SK-N-SH treated with all-trans-retinoic acid at 6 μM for 48 hours (cell line): ENCODE data around the gene OPN4.

Experiments used
- ATAC-seq: fragments of 200-7000 bp; cut with Tn5 transposase; 3 replicates; pipeline ENCODE4 v1.9.1; 2020; ENCODE audit warnings: mild to moderate bottlenecking, moderate library complexity
- BACH2 ChIP-seq: fragments of 250-450 bp; sonication (Bioruptor Pico); IDR thresholded peaks from 2 replicates; pipeline ENCODE4 v1.9.0; 2021; ENCODE audit warnings: mild to moderate bottlenecking, borderline replicate concordance
- CSDC2 ChIP-seq: fragments of 250-450 bp; sonication (Bioruptor Pico); IDR thresholded peaks from 2 replicates; pipeline ENCODE4 v1.5.0; 2020; ENCODE audit warnings: mild to moderate bottlenecking, moderate library complexity
- ESRRG ChIP-seq: fragments of 250-450 bp; sonication (Bioruptor Pico); IDR thresholded peaks from 2 replicates; pipeline ENCODE4 v1.6.1; 2021; ENCODE audit warnings: mild to moderate bottlenecking
- ISL1 ChIP-seq: fragments of 250-450 bp; sonication (Bioruptor Pico); IDR thresholded peaks from 2 replicates; pipeline ENCODE4 v2.1.2; 2022; ENCODE audit warnings: mild to moderate bottlenecking, moderate library complexity
- OSR1 ChIP-seq: fragments of 250-450 bp; sonication (Bioruptor Pico); IDR thresholded peaks from 2 replicates; pipeline ENCODE4 v1.8.0; 2022; ENCODE audit warnings: moderate library complexity, mild to moderate bottlenecking, inconsistent platforms
- PATZ1 ChIP-seq: fragments of 250-450 bp; sonication (Bioruptor Pico); IDR thresholded peaks from 2 replicates; pipeline ENCODE4 v1.8.0; 2020; ENCODE audit warnings: mild to moderate bottlenecking, moderate library complexity, borderline replicate concordance
- POU6F1 ChIP-seq: fragments of 250-450 bp; sonication (Bioruptor Pico); IDR thresholded peaks from 2 replicates; pipeline ENCODE4 v1.8.0; 2021; ENCODE audit warnings: low read depth, mild to moderate bottlenecking, moderate library complexity, borderline replicate concordance
- PPARA ChIP-seq: fragments of 250-450 bp; sonication (Bioruptor Pico); IDR thresholded peaks from 2 replicates; pipeline ENCODE4 v1.5.0; 2020; ENCODE audit warnings: mild to moderate bottlenecking, borderline replicate concordance
- RARB ChIP-seq: fragments of 250-450 bp; sonication (Bioruptor Pico); IDR thresholded peaks from 2 replicates; pipeline ENCODE4 v1.8.0; 2021; ENCODE audit warnings: mild to moderate bottlenecking, moderate library complexity
- SNAI2 ChIP-seq: fragments of 250-450 bp; sonication (Bioruptor Pico); IDR thresholded peaks from 2 replicates; pipeline ENCODE4 v1.5.0; 2020; ENCODE audit warnings: mild to moderate bottlenecking, moderate library complexity
- TCF4 ChIP-seq: fragments of 250-450 bp; sonication (Bioruptor Pico); IDR thresholded peaks from 2 replicates; pipeline ENCODE4 v1.8.0; 2021; ENCODE audit warnings: mild to moderate bottlenecking, moderate library complexity, borderline replicate concordance
- TOX ChIP-seq: fragments of 250-450 bp; sonication (Bioruptor Pico); IDR thresholded peaks from 2 replicates; pipeline ENCODE4 v1.8.0; 2021; ENCODE audit warnings: mild to moderate bottlenecking, moderate library complexity, borderline replicate concordance
- ZFP3 ChIP-seq: fragments of 250-450 bp; sonication (Bioruptor Pico); IDR thresholded peaks from 2 replicates; pipeline ENCODE4 v1.5.0; 2020; ENCODE audit warnings: mild to moderate bottlenecking, moderate library complexity
- ZFP30 ChIP-seq: fragments of 450-650 bp; formaldehyde crosslinking; IDR thresholded peaks from 2 replicates; pipeline ENCODE4 v1.5.0; 2022; ENCODE audit warnings: mild to moderate bottlenecking, moderate library complexity
- ZNF565 ChIP-seq: fragments of 450-650 bp; formaldehyde crosslinking; conservative IDR thresholded peaks from 2 replicates; pipeline ENCODE4 v1.5.0; 2020; ENCODE audit warnings: low read depth, mild to moderate bottlenecking, moderate library complexity
- ZNF70 ChIP-seq: fragments of 450-650 bp; formaldehyde crosslinking; IDR thresholded peaks from 2 replicates; pipeline ENCODE4 v1.5.0; 2020; ENCODE audit warnings: mild to moderate bottlenecking, moderate library complexity
- ZNF8 ChIP-seq: fragments of 450-650 bp; formaldehyde crosslinking; IDR thresholded peaks from 2 replicates; pipeline ENCODE4 v1.5.0; 2020; ENCODE audit warnings: mild to moderate bottlenecking, moderate library complexity
- TF ChIP-seq, protein P1 (sequence below): fragments of 250-450 bp; sonication (Bioruptor Pico); IDR thresholded peaks from 2 replicates; pipeline ENCODE4 v1.5.0; 2020; ENCODE audit warnings: mild to moderate bottlenecking, moderate library complexity
- TF ChIP-seq, protein P2 (sequence below): fragments of 250-450 bp; sonication (Bioruptor Pico); IDR thresholded peaks from 2 replicates; pipeline ENCODE4 v1.5.1; 2020; ENCODE audit warnings: low read depth, mild to moderate bottlenecking, moderate library complexity
- TF ChIP-seq, protein P3 (sequence below): fragments of 250-450 bp; sonication (Bioruptor Pico); IDR thresholded peaks from 2 replicates; pipeline ENCODE4 v1.5.1; 2021; ENCODE audit warnings: mild to moderate bottlenecking, moderate library complexity

Gene OPN4

GRCh38 chr10:86630079-86630478 lies 24.3 kb upstream of the OPN4 start:
- no peak for TF ChIP-seq ZNF565 (CRISPR knock-in tag)
- TF ChIP-seq BACH2 = no peak
- no peak for TF ChIP-seq ZFP30 (CRISPR knock-in tag)
- no peak for TF ChIP-seq SNAI2 (CRISPR knock-in tag)
- no peak for TF ChIP-seq ZNF8 (CRISPR knock-in tag)
- TF ChIP-seq POU6F1 (CRISPR knock-in tag) = no peak
- no peak for TF ChIP-seq CSDC2 (CRISPR knock-in tag)
- no peak for TF ChIP-seq ZFP3 (CRISPR knock-in tag)
- TF ChIP-seq PATZ1 (CRISPR knock-in tag) = no peak
- TF ChIP-seq RARB (CRISPR knock-in tag) = no peak
- TF ChIP-seq ISL1 (CRISPR knock-in tag) = no peak
- TF ChIP-seq OSR1 (CRISPR knock-in tag) = no peak
- TF ChIP-seq, protein P1, sequence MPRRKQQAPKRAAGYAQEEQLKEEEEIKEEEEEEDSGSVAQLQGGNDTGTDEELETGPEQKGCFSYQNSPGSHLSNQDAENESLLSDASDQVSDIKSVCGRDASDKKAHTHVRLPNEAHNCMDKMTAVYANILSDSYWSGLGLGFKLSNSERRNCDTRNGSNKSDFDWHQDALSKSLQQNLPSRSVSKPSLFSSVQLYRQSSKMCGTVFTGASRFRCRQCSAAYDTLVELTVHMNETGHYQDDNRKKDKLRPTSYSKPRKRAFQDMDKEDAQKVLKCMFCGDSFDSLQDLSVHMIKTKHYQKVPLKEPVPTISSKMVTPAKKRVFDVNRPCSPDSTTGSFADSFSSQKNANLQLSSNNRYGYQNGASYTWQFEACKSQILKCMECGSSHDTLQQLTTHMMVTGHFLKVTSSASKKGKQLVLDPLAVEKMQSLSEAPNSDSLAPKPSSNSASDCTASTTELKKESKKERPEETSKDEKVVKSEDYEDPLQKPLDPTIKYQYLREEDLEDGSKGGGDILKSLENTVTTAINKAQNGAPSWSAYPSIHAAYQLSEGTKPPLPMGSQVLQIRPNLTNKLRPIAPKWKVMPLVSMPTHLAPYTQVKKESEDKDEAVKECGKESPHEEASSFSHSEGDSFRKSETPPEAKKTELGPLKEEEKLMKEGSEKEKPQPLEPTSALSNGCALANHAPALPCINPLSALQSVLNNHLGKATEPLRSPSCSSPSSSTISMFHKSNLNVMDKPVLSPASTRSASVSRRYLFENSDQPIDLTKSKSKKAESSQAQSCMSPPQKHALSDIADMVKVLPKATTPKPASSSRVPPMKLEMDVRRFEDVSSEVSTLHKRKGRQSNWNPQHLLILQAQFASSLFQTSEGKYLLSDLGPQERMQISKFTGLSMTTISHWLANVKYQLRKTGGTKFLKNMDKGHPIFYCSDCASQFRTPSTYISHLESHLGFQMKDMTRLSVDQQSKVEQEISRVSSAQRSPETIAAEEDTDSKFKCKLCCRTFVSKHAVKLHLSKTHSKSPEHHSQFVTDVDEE = no peak
- TF ChIP-seq ZNF70 (CRISPR knock-in tag) = no peak
- TF ChIP-seq PPARA (CRISPR knock-in tag) = no peak
- no peak for TF ChIP-seq TOX (CRISPR knock-in tag)
- TF ChIP-seq, protein P2, sequence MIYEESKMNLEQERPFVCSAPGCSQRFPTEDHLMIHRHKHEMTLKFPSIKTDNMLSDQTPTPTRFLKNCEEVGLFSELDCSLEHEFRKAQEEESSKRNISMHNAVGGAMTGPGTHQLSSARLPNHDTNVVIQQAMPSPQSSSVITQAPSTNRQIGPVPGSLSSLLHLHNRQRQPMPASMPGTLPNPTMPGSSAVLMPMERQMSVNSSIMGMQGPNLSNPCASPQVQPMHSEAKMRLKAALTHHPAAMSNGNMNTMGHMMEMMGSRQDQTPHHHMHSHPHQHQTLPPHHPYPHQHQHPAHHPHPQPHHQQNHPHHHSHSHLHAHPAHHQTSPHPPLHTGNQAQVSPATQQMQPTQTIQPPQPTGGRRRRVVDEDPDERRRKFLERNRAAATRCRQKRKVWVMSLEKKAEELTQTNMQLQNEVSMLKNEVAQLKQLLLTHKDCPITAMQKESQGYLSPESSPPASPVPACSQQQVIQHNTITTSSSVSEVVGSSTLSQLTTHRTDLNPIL (CRISPR knock-in tag) = no peak
- peak; percentile 61 for ATAC-seq

DNA sequence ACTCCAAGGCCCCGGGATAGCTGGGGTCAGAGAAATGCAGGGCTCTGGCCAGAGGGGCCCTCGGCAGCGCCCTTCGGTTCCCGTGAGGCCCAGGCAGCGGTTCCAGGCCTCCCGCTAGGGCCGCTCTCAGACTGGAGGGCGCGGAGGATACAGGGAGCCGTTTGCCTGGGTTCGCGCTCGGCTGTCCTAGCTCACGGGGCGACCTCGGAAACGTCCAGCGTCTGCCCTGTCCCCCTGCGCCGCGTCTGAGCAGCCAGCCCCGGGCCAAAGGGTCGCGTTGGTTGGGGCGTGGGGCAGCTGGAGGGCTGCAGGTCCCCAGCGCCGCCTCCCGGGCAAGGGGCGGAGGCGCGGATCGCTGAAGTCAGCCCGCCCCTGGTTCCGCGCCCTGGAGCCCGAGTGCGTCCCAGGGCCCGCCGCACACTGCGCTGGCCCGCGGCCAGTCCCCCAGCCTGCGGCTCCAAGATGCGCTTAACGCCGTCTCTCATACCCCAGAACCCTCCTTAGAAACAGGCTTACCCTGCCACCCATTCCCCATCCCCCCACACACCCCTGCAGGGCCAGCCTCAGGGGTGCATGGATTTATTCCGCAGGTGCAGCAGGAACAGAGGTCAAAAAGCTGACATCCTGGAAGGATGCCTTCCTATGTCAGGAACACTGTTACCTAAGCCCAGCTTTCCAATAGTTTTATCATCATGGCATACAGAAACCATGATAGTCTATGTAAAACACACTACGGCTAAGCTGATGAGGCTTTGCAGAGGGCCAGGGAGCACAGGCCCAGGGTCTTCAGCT lies 22.1 kb upstream of the OPN4 start:
- no peak for TF ChIP-seq ZFP3 (CRISPR knock-in tag)
- no peak for TF ChIP-seq TCF4 (CRISPR knock-in tag)
- TF ChIP-seq, protein P3, sequence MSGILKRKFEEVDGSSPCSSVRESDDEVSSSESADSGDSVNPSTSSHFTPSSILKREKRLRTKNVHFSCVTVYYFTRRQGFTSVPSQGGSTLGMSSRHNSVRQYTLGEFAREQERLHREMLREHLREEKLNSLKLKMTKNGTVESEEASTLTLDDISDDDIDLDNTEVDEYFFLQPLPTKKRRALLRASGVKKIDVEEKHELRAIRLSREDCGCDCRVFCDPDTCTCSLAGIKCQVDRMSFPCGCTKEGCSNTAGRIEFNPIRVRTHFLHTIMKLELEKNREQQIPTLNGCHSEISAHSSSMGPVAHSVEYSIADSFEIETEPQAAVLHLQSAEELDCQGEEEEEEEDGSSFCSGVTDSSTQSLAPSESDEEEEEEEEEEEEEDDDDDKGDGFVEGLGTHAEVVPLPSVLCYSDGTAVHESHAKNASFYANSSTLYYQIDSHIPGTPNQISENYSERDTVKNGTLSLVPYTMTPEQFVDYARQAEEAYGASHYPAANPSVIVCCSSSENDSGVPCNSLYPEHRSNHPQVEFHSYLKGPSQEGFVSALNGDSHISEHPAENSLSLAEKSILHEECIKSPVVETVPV = no peak
- no peak for TF ChIP-seq ESRRG (CRISPR knock-in tag)
- TF ChIP-seq BACH2 = no peak
- TF ChIP-seq ZNF70 (CRISPR knock-in tag) = no peak
- TF ChIP-seq SNAI2 (CRISPR knock-in tag) = no peak
- no peak for TF ChIP-seq CSDC2 (CRISPR knock-in tag)
- no peak for TF ChIP-seq ZFP30 (CRISPR knock-in tag)
- TF ChIP-seq, protein P1 = no peak
- no peak for TF ChIP-seq ZNF8 (CRISPR knock-in tag)
- no peak for TF ChIP-seq POU6F1 (CRISPR knock-in tag)
- TF ChIP-seq, protein P2 (CRISPR knock-in tag) = no peak
- TF ChIP-seq RARB (CRISPR knock-in tag) = no peak
- ATAC-seq = no peak
